OCI-LY7 (cell line): ENCODE data around the gene MMP20.

Experiments used
- EZH2phosphoT487 ChIP-seq: fragments of 200-600 bp; sonication (generic); IDR thresholded peaks from 2 replicates; pipeline ENCODE4 v1.6.1; 2018; ENCODE audit warnings: low read depth, borderline replicate concordance, mild to moderate bottlenecking, mixed run types, antibody characterized with exemption, low read length, moderate library complexity, mixed read lengths
- TF ChIP-seq, protein P1 (sequence below): fragments of 200-600 bp; sonication (generic); conservative IDR thresholded peaks from 2 replicates; pipeline ENCODE4 v1.5.1; 2014; ENCODE audit warnings: mild to moderate bottlenecking, antibody characterized with exemption, low read length, moderate library complexity, mixed read lengths

DNA sequence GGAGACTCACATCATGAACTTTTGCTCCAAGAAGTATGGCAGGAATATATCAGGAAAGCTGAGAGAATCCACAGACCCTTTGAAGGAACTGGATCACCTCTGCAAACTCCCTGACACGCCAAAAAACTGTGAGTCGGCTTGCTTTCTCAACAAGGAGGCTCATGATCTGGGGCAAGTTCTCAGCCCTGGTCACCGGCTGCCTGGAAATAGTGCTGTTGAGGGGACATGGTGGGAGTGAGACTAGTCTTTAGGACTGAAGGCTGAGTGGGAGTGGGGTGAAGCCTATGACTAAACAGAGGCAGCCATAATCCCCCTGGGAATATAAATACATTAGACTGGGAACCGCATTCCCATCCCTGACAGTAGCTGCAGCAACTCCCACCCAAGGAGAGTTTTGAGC lies 86.2 kb downstream of the MMP20 start:
- TF ChIP-seq, protein P1, sequence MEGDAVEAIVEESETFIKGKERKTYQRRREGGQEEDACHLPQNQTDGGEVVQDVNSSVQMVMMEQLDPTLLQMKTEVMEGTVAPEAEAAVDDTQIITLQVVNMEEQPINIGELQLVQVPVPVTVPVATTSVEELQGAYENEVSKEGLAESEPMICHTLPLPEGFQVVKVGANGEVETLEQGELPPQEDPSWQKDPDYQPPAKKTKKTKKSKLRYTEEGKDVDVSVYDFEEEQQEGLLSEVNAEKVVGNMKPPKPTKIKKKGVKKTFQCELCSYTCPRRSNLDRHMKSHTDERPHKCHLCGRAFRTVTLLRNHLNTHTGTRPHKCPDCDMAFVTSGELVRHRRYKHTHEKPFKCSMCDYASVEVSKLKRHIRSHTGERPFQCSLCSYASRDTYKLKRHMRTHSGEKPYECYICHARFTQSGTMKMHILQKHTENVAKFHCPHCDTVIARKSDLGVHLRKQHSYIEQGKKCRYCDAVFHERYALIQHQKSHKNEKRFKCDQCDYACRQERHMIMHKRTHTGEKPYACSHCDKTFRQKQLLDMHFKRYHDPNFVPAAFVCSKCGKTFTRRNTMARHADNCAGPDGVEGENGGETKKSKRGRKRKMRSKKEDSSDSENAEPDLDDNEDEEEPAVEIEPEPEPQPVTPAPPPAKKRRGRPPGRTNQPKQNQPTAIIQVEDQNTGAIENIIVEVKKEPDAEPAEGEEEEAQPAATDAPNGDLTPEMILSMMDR: no peak
- TF ChIP-seq EZH2phosphoT487: no peak
